ENCODE data around the gene GABRA5.
A peak's percentile ranks its signal among the peaks of the same experiment; 100 is the strongest.
"Not testable (repeated sequence)": the region's sequence is repeated elsewhere in the genome, so short reads cannot be mapped to it uniquely, and the experiment has no call there.

Gene GABRA5

DNA sequence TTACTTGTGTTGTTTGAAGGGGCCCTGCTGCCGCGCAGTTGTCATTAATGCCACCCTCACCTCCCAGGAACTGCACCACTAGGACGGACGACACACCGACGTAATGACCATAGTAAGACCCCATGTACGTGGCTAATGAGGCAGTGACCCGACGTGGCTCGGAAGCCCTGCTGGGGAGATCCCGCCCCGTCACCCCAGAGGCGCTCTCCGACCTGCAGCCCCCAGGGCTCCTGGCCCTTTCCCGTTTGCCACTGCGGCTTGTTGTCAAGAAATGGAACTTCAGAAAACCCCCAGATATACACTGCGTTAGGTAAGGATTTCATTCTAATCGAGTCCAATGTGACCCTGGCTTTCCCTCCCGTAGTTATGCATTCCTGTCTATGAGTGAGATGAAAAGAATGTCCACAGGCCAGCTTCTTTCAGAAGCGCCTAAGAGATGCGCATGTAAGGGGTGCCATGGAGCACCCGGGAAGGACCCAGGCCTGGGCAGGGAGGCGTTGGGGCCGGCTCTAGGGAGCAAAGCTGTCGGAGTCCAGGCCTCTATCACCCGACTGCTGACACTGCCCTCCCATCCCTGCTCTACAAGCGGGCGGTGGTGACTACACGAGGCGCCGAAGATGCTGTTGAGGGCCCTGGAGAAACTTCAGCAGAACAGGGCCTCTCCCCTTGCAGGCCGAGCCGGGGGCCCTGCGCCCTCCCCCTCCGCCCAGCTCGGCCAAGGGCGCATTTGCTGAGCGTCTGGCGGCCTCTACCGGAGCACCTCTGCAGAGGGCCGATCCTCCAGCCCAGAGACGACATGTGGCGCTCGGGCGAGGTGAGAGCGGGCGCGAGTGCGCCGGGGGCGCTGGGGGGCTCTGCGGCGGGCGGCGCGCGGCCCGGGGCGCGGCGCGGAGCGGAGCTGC, at the start of gene GABRA5:
Gene GABRA5, plus strand, starts transcription at position 765 of the 902 bp plus-strand sequence. CDS start 2,187 bp downstream, outside the sequence.
- DNase-seq = peak; percentile 80

DNA sequence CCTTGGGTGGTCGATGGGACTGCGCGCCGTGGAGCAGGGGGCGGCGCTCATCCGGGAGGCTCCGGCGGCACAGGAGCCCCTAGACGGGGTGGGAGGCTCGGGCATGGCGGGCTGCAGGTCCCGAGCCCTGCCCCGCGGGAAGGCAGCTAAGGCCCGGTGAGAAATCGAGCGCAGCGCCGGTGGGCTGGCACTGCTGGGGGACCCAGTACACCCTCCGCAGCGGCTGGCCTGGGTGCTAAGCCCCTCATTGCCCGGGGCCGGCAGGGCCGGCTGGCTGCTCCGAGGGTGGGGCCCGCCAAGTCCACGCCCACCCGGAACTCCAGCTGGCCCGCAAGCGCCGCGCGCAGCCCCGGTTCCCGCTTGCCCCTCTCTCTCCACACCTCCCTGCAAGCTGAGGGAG, 35.7 kb upstream of the GABRA5 start:
- not testable (repeated sequence) for DNase-seq

DNA sequence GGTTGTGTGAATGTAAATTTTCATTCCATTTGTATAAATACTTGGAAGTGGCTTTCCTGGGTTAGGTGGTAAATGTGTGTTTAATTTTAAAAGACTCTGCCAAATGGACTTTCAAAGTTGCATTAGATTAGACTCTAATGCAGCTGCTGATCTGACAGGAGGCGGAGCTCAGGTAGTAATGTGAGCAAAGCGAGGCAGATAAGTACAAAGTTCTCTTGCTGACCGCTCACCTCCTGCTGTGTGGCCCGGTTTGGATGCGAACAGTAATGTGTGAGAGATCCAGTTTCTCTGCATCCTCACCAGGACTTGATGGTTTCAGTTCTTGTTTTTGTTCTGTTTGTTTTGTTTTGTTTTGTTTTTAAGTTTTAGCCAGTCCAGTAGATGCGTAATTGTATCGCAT, 34.9 kb upstream of the GABRA5 start:
- no peak for DNase-seq

DNA sequence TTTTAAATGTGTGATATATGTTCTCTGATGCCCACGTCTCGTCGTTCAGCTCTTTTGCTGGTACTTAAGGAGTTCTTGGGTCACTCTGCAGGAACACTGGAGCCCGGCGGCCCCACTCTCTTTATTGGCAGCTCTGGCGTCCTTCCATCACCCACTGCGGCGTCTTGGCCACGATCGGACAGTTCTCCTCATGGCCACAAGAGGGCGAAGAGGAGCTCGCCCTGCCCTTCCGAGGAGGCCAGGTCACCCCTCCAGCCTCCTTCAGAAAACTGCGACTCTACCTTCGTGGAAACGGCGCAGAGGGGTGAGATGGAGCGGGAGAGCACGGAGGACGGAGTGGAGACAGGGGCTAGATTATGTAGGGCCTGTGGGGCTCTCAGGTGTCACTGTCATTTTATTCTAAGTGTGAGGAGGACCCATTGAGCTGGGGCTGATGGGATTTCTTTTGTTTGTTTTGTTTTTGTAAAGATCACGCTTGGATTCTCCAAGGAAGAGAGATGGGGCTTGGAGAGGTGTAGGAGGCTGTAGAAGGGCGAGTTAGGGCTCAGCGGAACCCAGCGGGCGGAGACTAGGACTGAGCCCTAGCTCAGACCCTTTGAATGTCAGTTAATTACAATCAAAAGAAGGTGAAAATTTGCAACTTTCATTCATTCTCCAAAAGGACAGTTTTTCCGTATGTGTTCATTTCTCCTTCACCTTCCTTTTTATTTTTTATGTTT, 28.0 kb upstream of the GABRA5 start:
- DNase-seq = peak; percentile 12

DNA sequence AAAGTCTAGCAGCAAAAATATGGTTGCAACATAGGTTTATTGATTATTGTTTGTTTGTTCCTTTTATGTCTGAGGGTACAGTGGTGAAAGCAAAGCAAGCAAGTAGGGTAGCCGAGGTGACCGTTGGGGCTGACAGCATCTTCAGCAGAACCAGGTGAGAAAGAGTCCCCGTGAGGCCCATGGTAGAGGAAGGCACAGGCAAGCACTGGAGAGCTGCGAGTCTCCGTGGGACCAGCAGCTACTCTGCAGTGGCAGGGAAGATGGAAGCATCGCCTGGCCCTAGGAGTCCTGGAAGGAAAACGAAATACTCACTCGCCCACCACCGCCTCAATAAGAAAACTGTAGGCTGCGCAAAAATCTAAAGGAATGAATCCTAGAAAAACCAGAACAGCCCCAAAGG, 25.3 kb upstream of the GABRA5 start:
- no peak for DNase-seq

DNA sequence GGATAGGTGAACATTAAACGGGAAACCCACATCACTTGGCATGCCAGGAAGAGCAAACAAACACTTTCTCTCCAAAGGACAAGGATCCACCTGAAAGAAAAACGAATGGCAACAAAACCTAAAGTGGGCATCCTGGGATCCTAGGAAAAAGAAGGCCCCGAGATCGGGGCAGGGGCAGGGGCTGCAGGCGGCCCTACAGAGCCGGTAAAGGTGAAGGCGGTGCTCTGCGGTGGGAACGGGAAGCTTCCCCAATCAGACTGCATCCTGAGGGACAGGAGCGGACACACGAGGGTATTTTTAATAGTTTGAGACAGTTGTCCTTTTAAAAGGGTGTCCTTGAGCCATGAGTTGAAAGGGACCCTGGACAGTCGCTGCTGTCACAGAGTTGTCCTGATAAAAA, 24.9 kb upstream of the GABRA5 start:
- no peak for DNase-seq

DNA sequence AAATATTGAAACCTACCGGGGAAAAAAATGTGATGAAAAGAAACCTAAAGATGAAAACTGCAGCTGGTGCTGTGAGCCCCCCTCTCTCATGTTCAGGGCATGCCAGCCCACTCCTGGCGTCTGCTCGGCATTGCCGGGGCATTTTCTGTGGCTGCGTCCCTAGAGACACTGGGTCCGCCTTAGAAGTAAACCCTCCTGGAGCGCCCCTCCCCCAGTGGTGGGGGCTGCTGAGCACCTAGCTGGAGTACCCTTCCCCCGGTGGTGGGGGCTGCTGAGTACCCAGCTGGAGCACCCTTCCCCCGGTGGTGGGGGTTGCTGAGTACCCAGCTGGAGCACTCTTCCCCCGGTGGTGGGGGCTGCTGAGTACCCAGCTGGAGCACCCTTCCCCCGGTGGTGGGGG, 24.5 kb upstream of the GABRA5 start:
- DNase-seq = no peak

DNA sequence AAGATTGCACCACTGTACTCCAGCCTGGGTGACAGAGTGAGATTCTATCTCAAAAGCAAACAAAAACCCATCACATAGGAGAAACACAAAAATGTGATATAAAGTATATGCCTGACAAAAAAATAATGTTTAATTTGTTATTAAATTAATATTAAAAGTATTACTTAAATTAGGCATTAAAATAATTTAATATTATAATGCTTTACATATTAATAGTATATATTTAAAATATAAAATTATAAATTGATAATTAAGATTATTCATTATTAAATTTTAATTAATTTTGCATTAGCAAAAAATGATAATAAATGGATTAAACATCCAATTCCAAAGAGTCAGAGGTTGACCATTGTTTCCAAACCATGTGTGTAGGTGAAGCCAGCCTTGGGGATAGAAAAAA, 22.0 kb upstream of the GABRA5 start:
- no peak for DNase-seq

DNA sequence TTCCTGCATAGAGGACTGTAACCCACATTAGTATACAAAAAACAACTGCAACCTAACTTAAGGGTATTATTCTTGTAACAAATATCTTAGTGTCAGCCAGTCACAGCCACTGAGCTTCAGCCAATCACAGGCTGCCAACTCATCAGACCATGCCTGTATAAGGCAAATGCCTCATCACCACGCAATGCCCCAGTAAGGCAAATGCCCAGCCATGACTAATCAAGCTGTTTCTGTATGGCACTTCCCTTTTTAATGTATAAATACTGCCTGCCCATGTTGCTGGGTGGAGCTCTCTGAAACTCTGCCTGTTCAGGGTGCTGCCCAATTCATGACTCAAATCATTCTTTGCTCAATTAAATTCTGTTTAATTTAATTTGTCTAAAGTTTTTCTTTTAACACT, 18.4 kb upstream of the GABRA5 start:
- DNase-seq = no peak

DNA sequence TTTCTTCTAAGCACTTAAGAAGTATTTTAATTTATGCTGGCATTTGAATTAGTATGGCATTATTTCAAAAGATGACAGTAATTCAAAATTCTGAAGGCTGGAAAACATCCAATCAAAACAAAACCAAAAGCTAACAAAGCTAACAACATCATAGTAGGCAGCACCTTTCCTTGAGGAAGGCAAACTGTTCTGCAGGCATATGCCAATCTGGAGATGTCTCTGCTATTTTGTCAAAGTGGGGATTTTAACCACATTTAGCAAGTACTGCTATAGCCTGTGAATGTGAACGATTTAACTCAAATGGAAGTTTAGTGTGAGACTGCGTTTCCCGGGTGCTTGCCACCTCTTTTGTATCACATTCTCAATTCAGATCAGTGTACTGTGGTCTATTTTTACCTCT, 16.7 kb upstream of the GABRA5 start:
- DNase-seq = no peak

DNA sequence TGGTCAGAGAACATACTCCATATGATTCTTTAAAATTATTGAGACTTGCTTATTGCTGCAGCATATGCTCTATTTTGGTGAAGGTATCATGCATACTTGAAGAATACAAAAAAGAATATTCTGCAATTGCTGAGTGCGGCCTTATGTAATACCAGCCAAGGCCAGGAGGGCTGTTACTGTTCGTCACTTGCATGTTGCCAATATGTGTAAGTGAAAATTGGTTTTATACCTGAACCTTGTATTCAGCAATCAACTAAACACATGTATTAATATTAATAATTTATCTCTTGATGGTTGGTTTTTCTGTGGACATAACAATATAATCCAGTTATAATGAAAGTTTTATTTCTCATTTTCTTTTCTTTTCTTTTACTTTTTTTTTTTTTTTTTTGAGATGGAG, 13.9 kb upstream of the GABRA5 start:
- no peak for DNase-seq

DNA sequence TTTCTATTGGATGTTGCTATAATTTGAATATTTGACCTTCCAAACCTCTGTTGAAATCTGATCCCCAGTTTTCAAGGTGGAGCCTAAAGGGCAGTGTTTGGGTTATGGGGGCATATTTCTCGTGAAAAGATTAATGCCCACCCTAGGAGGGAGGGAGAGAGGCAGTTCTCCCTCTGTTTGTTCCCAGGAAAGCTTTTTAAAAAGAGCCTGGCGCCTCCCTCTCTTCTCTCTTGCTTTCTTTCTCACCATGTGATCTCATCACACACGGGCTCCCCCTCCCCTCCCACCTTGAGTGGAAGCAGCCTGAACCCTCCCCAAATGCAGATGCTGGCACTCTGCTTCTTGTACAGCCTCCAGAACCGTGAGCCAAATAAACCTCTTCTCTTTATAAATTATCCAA, 12.4 kb upstream of the GABRA5 start:
- DNase-seq = no peak

DNA sequence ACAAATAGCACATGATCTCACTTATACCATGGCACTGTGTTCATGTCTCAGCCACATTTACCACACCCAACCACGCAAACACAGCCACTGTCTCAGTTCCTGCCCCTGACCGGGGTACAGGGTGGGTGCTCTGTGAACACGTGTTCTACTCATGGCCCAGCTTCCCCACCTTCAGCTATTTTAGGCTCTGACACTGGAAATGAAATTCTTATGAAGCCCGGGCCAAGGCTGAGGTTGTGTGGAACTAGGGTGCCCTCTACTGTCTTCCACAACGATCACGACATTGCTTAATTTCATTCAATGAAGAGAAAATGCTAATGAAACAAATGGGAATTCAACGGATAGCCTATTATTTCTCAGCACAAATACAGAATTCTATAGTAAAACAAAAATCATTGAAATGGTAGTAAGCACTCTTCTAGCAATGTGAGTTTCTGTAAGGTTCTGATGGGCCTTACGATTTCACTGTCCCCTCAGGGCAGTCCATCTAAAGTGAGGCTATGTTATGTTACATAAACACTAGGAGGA, 2.1 kb upstream of the GABRA5 start:
- peak; percentile 79 for DNase-seq

DNA sequence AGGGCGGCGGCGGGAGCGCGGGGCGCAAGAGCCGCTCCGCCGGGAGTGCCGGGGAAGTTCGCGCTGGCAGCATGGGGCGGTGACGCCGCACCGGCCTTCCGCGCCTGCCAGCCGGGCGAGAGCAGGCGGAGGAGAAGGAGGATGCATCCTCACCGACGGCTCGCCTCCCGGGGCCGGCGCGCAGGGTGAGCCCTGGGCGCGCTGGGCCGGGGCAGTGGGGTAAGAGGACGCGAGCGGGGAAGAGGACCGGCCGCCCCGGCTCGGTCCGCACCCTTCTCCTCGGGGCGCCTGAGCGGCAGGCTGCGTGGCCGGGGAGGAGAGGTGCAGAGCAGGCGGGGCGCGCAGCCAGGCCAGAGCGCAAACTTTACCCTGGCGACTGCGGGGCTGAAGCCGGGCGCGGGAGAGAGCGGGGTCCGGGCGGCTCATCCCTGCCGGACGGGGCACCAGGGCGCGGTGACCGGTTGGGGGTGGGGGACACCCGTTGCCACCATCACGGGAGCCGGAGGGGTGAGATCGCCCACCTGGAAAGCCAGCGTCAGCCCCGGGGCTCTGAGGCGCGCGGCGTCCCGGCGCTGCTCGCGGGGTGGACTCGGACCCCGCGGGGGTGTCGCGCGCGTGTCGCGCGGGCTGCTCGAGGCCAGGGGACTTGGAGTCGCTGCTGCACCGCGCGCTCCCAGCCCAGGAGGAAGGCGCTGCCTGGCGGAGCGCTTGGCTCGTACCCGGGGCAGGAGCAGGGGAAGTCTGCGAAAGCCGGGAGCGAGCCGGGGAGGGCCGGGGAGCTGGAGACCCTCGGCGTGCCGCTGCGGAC, 542 bp downstream of the GABRA5 start:
- DNase-seq = peak; percentile 70

DNA sequence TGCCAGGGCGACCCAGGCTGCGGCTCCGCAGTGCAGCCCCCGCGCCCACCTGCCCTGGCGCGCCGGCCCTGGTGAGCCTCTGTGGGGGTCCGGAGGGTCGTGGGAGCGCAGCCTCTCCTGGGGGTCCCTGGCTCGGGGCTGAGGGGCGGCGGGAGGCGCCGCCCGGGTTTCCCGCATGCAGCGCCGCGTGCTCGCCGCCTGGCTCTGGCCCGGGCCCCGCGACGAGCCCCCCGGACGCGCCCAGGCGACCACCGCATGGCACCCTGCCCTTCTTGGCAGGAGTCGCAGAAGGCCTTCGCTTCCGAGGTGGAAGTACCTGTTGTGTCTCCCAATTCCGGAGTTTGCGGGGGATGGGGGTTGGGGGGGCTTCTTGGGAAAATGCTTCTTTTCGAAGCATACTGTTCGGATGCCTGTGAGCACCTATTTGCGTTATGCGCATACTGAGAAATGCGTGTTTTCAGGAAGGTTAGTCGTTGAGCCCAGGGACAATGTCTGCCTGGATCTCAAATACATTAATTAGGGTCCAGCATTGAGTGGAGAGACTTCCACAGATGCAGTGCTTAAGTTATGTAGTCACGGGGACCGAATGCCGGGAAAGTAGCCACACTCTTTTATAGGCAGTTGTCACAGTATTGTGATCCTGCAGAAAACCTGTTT, 1.3 kb downstream of the GABRA5 start:
- no peak for DNase-seq

DNA sequence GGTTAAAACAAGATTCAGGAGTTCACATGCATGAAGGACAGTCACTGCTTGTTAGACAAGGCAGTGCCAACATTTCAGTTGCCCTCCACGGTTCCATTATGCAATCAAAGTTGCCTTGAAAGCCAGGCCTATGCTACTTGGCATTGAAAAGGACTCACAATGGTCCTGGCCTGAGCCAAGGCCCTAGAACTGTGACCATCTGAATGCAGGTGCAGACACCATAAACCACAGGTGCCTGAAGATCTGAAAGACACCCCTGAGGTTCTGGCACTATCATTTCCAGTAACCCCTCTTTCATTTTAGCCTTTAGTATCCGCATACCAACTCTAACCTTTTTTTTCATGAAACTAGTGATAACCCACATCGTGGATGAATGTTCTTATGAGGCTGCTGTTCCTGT, 2.8 kb downstream of the GABRA5 start:
- no peak for DNase-seq

DNA sequence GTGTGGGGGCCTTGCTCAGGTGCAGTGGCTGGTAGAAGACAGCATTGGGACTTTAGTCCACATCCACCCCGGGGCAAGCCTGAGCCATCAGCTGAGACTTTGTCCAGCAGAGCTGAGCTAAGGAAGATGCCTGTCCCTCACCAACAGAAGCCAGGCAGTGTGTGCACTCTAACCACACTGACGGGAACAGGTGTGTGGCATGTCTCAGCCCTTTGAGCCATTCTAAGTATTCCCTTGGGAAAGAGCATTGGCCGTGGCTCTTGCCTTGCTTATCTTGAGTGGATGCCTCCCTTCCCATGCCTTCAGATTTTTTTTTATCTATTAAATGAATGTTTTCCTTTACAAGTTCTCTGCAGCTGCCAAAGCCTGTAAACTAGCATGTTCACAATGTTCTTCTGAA, 3.5 kb downstream of the GABRA5 start:
- no peak for DNase-seq

DNA sequence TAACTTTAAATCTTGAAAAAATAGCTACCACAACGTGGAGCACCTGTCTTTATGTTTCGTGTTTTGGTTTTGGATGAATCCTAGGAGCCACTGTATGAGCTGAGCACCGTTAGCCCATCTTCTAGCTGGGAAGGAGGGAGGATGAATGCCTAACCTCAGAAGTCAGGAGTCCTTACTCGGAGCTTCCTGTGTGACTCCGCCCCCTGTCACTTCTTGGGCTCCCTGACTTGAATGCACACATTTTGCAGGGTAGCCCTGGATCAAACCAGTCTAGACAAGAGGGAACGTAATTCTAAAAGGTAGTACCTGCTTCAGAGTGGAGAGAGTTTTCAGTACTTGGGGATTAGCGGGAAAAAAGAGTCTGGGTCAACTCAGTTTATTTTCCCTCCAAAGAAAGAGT, 5.3 kb downstream of the GABRA5 start:
- DNase-seq = no peak

DNA sequence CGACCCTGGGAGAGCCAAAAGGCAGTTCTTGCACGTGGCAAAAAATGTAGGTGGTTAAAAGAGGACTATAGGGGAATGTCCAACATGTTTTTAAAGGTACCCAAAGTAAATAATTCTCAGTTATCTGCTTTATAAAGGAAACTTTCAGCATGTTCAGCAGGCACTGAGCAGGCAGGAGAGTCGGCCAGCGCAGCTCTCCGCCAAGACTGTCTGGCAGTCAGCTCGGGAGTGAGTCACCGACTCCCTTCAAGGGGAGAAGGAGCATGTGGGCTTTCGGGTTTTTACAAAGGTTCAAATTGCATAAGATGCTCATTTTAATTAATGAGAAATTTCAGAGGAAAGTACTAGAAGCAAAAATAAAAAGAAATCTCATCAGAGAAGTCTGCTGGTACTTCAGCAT, 7.0 kb downstream of the GABRA5 start:
- no peak for DNase-seq

DNA sequence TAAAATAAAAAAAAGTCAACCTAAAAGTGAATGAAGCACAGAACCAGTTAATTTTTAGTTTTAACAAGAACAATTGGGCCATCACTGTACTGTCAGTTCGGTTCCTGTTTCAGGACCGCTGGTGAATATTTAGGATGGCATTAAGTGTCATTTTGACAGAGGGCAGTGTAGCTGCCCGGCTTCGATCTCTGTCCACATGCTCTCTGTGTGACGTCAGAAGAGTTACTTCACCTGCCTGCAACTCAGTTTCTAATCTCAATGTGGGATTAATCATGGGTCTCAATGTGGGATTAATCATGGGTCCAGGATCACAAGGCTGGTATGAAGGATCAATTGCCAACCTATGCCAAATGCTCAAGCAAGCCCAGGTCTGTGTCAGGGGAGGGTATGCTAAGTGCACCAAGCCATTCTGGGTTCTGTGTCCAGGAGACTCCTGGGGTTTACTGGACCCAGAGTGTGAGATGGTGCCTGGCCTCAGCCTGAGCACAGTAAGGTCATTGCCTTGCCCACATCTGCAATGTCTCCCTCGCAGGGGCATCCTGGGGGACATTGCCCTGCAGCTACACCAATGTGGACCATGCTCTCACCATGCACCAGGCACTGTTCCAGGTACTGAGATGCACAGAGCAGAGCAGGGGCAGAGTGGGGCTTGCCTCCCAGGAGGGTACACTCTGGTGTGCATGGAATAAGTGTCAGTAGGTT, 8.1 kb downstream of the GABRA5 start:
- DNase-seq = no peak

DNA sequence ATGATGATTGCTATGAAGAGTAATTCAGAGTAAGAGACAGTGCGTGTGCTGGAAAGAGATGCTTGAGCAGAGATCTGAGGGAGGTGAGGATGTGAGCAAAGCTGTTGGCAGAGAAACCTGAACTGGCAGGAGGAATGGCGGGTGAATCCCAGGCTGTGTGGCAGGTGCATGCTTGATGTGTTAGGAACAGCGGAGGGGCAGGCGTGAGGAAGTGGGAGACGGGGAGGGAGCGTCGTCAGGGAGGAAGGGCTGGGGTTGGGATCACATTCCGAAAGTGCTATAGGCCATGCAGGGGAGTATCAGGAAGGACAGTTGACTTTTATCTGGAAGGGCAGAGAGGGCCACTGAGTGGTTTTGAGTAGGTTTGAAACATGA, 8.6 kb downstream of the GABRA5 start:
- no peak for DNase-seq

DNA sequence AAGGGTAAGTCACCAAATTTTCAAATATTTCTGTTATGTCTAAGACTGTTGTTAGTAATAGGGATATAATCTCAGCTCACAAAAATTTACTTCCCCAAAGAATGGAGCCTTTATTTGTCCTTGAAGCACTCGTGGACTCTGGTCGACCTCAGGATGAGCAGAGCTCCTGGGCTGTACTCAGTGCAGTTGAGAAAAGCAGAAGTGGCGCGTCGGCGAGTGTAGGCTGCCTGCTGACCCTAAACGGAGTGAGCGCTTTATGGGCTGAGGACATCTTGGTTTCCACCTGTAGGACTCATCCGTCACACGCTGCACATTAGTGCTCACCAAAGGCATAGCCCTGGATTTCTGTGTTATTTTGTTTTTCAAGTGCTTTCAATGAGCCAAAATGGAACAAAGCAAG, 11.0 kb downstream of the GABRA5 start:
- no peak for DNase-seq

Measured in retina (tissue), 1 donor.